Progenitor cell of endocrine pancreas (in vitro differentiated cells): ENCODE results near the gene CELA2A. TPM values are rescaled to one million over a fixed set of nuclear protein-coding genes. Genes with fewer than 3 reads are reported as not detected.
"Not testable (repeated sequence)": the region's sequence is repeated elsewhere in the genome, so short reads cannot be mapped to it uniquely, and the experiment has no call there.

ENCODE experiments used
- DNase-seq: peaks from one replicate; pipeline ENCODE4 v3.0.0; 2021; ENCODE audit warnings: low spot score; ENCODE audit not compliant: unreplicated experiment
- H3K27ac Mint-ChIP-seq: 2 replicates; pipeline ENCODE4 v1.8.0; 2021; ENCODE audit warnings: mild to moderate bottlenecking, moderate library complexity, mixed read lengths
- H3K27me3 Mint-ChIP-seq: 2 replicates; pipeline ENCODE4 v1.8.0; 2021; ENCODE audit warnings: mixed read lengths
- H3K36me3 Mint-ChIP-seq: 2 replicates; pipeline ENCODE4 v1.8.0; 2022; ENCODE audit warnings: mixed read lengths; ENCODE audit not compliant: insufficient read depth
- H3K4me1 Mint-ChIP-seq: 2 replicates; pipeline ENCODE4 v1.8.0; 2021; ENCODE audit warnings: low read depth, mixed read lengths
- H3K4me3 Mint-ChIP-seq: 2 replicates; pipeline ENCODE4 v1.8.0; 2021; ENCODE audit warnings: low read depth, mild to moderate bottlenecking, moderate library complexity, mixed read lengths
- H3K9me3 Mint-ChIP-seq: 2 replicates; pipeline ENCODE4 v1.8.0; 2021; ENCODE audit warnings: low read depth, mixed read lengths
- total RNA-seq: library from RNA; stranded (reverse); gene quantifications from 2 replicates; pipeline ENCODE4 v1.2.1, GENCODE V29; 2021
- TF ChIP-seq, protein P1 (sequence below): fragments of 200-600 bp; sonication (generic); IDR thresholded peaks from one replicate; pipeline ENCODE4 v1.5.0; 2021; ENCODE audit warnings: antibody characterized with exemption, mild to moderate bottlenecking; ENCODE audit not compliant: unreplicated experiment

CELA2A gene
- total RNA-seq, 1 donor from 2014 or later, result not detected

DNA sequence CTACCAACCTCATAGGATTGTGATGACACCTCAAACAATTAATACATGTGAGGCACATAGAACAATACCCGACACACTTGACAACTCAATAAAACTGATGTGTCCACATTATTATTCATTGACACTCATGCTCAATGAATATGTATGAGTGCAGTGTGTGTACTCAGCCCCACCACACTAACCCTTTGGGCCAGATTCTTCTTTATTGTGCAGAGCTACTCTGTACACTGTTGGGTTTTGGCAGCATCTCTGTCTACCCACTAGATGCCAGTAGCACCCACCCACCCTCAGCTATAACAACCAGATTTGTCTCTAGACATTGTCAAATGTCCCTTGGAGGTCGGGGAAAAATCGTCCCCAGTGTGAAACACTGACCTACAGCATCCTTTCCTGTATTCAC lies 57.4 kb downstream of the CELA2A start:
- Mint-ChIP-seq H3K27me3 (no peaks in the 10 kb centered on the region), H3K27ac (no peak overlapping the region), H3K4me3 (no peak overlapping the region), H3K36me3 (peaks cover 19% of the 10 kb centered on the region), H3K4me1 (peaks cover 4% of the 10 kb centered on the region), H3K9me3 (no peaks in the 10 kb centered on the region)
- no peak for DNase-seq
- TF ChIP-seq, protein P1, sequence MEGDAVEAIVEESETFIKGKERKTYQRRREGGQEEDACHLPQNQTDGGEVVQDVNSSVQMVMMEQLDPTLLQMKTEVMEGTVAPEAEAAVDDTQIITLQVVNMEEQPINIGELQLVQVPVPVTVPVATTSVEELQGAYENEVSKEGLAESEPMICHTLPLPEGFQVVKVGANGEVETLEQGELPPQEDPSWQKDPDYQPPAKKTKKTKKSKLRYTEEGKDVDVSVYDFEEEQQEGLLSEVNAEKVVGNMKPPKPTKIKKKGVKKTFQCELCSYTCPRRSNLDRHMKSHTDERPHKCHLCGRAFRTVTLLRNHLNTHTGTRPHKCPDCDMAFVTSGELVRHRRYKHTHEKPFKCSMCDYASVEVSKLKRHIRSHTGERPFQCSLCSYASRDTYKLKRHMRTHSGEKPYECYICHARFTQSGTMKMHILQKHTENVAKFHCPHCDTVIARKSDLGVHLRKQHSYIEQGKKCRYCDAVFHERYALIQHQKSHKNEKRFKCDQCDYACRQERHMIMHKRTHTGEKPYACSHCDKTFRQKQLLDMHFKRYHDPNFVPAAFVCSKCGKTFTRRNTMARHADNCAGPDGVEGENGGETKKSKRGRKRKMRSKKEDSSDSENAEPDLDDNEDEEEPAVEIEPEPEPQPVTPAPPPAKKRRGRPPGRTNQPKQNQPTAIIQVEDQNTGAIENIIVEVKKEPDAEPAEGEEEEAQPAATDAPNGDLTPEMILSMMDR, result no peak

GRCh38 chr1:15514557-15514956 lies 58.0 kb downstream of the CELA2A start:
- H3K27ac Mint-ChIP-seq, H3K27me3 Mint-ChIP-seq, DNase-seq, H3K9me3 Mint-ChIP-seq, H3K4me3 Mint-ChIP-seq, H3K4me1 Mint-ChIP-seq: not testable (repeated sequence)
- H3K36me3 Mint-ChIP-seq, result peaks cover 20% of the 10 kb centered on the region

DNA sequence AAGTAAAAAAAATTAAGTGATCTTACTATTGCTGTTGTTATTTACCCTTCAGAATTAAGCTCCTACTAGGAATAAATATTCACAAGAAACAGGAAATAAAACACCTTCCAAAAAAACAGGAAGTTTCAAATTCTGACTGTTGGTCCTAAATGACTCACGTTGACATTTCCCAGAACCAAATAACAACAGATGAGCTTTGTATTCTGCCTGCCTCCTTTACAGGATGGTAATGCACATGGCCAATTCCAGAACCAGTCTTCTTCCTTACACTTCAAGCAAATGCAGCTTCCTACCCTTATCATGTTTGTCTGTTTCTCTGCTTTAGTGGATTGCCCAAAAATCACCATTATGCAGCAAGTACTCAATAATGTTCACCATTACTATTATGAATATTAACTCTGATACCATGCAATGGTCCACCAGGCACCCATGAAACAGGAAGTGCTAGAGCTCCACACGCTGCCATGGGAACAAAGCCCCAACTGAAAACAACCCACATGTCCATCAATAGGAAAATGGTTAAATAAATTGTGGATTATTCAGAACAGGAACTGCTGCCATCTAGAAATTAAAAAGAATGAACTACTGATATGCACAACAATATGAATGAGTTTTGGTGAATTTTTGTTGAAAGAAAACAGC lies 58.6 kb downstream of the CELA2A start:
- H3K4me1 Mint-ChIP-seq, result peaks cover 5% of the 10 kb centered on the region
- TF ChIP-seq, protein P1, result no peak
- no peak for DNase-seq
- no peak overlapping the region for H3K27ac Mint-ChIP-seq
- H3K36me3 Mint-ChIP-seq, result peaks cover 20% of the 10 kb centered on the region
- no peaks in the 10 kb centered on the region for H3K9me3 Mint-ChIP-seq
- no peak overlapping the region for H3K4me3 Mint-ChIP-seq
- H3K27me3 Mint-ChIP-seq, result no peaks in the 10 kb centered on the region

DNA sequence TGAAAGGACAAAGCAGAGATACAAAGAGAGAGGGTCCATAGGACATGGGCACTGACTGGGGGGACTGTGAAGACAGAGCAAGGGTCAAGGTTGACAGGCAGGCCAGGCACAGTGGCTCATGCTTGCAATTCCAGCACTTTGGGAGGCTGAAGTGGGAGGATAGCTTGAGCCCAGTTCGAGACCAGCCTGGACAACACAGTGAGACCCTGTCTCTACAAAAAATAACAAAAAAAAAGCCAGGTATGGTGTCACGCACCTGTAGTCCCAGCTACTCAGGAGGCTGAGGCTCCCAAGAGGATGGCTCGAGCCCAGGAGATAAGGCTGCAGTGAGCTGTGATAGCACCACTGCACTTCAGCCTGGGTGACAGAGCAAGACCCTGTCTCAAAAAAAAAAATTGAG lies 63.1 kb downstream of the CELA2A start:
- no peak overlapping the region for H3K27ac Mint-ChIP-seq
- peaks cover 14% of the 10 kb centered on the region for H3K36me3 Mint-ChIP-seq
- DNase-seq, result no peak
- no peak overlapping the region for H3K4me3 Mint-ChIP-seq
- H3K4me1 Mint-ChIP-seq, result peaks cover 11% of the 10 kb centered on the region
- TF ChIP-seq, protein P1, result no peak
- H3K27me3 Mint-ChIP-seq, result no peaks in the 10 kb centered on the region
- no peaks in the 10 kb centered on the region for H3K9me3 Mint-ChIP-seq

DNA sequence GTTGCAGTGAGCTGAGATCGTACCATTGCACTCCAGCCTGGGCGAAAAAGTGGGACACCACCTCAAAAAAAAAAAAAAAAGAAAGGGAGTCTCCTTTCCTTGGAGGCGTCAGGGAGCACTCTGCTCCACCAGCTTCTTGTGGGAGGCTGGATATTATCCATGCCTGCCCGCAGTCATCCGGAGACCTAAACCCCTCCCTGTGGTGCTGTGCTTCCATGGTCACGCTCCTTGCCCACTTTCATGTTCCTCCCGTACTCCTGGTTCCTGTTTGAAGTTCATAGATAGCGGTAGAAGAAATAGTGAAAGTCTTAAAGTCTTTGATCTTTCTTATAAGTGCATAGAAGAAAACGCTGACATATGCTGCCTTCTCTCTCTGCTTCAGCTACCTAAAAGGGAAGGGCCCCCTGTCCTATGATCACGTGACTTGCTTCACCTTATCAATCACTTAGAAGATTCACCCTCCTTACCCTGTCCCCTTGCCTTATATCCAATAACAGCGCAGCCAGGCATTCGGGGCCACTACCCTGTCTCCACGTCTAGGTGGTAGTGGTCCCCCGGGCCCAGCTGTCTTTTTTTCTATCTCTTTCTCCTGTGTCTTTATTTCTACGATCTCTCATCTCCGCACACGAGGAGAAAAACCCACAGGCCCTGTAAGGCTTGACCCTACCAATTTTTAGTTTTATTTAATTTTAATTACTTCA lies 64.8 kb downstream of the CELA2A start:
- H3K27me3 Mint-ChIP-seq, DNase-seq, H3K27ac Mint-ChIP-seq, H3K9me3 Mint-ChIP-seq, H3K4me3 Mint-ChIP-seq: not testable (repeated sequence)
- Mint-ChIP-seq H3K36me3 (peaks cover 11% of the 10 kb centered on the region), H3K4me1 (peaks cover 22% of the 10 kb centered on the region)

Other genes starting within 250 kb of the CELA2A start
- 5.0 and 5.3 TPM in 2 replicates for gene FHAD1, start 209.5 kb upstream of the CELA2A start, total RNA-seq
- 17.8 and 19.4 TPM in 2 replicates for gene EFHD2, start 46.8 kb upstream of the CELA2A start, total RNA-seq
- gene CTRC, start 18.3 kb upstream of the CELA2A start, total RNA-seq, result 0.57 and 0.87 TPM in 2 replicates
- not detected in 2 replicates for gene CELA2B, start 19.4 kb downstream of the CELA2A start, total RNA-seq
- gene CASP9, start 67.5 kb downstream of the CELA2A start, total RNA-seq, result 24.9 and 25.2 TPM in 2 replicates
- gene DNAJC16, start 70.1 kb downstream of the CELA2A start, total RNA-seq, result 34.9 and 37.7 TPM in 2 replicates
- gene AGMAT, start 128.3 kb downstream of the CELA2A start, total RNA-seq, result 3.1 and 4.0 TPM in 2 replicates
- gene DDI2, start 160.7 kb downstream of the CELA2A start, total RNA-seq, result 34.5 and 35.6 TPM in 2 replicates
- gene PLEKHM2, start 227.6 kb downstream of the CELA2A start, total RNA-seq, result 60.1 and 70.4 TPM in 2 replicates